H1 (cell line): ENCODE measurements around the gene ACACB.

Source experiments
- CHD1 ChIP-seq: IDR thresholded peaks from 2 replicates; pipeline ENCODE4 v1.6.1; 2012; ENCODE audit warnings: low read depth, low read length, improper control_type of control experiment
- CHD2 ChIP-seq: IDR thresholded peaks from 2 replicates; pipeline ENCODE4 v1.6.1; 2012; ENCODE audit warnings: low read length, improper control_type of control experiment
- CTCF ChIP-seq, 3 experiments: IDR thresholded peaks; 1 replicate in 2 of 3; 2 replicates in 1 of 3; pipeline versions ENCODE4 v1.5.1 to v1.6.1; 2011; ENCODE audit warnings: low read length in 3 of 3, mild to moderate bottlenecking in 3 of 3, inconsistent platforms in 2 of 3, low read depth in 1 of 3, moderate library complexity in 1 of 3; ENCODE audit not compliant: insufficient read depth in 1 of 3; ENCODE audit errors: control extremely low read depth in 1 of 3

GRCh38 chr12:109165599-109165998 lies 49.2 kb downstream of the ACACB start:
- TF ChIP-seq CTCF (IDR thresholded peaks at IDR 0.05; ENCODE audit: control extremely low read depth in 1 of 3, insufficient read depth in 1 of 3, low read depth in 1 of 3, low read length in 3 of 3) (no peak), CHD1 (no peak), CHD2 (no peak)
